HG02885 (cell line): ENCODE data around the gene SLC19A1.

Source experiments
- ATAC-seq: cut with Tn5 transposase; IDR thresholded peaks from one replicate; pipeline ENCODE4 v1.9.1; 2021; ENCODE audit warnings: mild to moderate bottlenecking; ENCODE audit not compliant: unreplicated experiment, poor library complexity

The SLC19A1 gene

DNA sequence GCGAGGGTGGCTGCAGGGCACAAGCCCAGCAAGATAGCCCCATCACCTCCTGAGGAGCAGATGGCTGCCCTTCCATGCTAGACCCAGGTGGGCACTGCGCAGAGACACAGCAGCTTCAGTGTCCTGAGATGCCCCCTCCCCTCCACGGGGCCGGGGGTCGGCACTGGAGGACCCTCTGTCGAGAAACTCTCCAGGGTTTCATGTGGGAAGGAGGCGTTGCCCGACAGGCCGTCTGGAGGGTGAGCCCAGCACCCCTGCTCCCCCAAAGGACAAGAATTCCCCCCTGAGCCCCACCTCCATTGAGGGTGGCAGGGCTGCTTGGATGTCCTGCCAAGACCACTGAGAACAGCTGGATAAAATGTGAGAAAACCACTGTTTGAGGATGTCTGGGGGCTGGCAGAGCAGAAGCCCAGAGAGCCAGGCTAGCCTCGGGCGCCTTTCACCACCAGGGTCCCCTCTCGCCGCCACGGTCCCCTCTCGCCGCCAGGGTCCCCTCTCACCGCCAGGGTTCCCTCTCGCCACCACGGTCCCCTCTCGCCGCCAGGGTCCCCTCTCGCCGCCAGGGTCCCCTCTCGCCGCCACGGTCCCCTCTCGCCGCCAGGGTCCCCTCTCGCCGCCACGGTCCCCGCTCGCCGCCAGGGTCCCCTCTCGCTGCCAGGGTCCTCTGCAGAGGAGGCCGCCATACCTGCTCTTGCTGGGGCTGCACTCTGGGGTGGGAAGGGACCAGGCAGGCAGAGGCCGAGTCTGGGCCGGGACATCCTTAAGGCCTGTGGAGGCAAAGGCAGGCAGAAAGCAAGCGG, 44.2 kb downstream of the SLC19A1 start:
- ATAC-seq: no peak

DNA sequence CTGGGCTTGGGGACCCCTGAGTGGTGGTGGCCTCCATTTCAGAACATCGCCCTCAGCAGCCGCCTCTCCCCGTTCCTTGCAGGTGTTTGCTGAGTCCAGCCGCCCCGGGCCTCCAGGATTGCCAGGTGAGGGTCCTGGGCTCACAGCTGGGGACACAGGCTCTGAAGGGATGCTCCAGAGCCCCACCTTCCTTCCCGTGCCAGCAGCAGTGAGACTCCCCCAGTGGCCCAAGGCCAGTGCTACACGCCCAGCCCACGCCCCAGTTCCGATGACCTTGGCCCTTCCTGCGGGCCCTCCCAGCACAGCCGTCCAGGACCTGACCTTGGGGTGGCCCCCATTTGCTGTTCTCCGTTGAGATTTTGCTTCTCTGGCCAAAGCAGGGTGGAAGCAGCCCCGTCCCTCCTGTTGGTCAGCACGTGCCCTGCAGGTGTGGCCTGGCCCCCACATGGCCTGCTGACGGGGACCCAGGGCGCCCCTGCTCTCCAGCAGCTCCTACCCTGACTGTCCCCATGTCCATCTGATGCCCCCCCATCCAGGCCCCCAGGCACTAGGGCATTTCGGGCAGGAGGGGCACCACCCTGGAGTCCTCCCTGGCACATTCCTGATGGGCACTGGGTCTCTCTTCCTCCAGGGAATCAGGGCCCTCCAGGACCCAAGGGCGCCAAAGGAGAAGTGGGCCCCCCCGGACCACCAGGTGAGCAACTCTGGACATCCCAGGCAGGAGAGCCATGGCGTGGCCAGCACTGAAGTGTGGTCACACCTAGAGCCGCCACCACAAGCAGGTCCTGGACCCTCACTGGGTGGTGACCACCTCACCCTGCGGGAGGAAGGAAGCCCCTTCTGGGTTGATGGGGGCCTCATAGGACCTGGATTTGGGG, 45.0 kb downstream of the SLC19A1 start:
- no peak for ATAC-seq

DNA sequence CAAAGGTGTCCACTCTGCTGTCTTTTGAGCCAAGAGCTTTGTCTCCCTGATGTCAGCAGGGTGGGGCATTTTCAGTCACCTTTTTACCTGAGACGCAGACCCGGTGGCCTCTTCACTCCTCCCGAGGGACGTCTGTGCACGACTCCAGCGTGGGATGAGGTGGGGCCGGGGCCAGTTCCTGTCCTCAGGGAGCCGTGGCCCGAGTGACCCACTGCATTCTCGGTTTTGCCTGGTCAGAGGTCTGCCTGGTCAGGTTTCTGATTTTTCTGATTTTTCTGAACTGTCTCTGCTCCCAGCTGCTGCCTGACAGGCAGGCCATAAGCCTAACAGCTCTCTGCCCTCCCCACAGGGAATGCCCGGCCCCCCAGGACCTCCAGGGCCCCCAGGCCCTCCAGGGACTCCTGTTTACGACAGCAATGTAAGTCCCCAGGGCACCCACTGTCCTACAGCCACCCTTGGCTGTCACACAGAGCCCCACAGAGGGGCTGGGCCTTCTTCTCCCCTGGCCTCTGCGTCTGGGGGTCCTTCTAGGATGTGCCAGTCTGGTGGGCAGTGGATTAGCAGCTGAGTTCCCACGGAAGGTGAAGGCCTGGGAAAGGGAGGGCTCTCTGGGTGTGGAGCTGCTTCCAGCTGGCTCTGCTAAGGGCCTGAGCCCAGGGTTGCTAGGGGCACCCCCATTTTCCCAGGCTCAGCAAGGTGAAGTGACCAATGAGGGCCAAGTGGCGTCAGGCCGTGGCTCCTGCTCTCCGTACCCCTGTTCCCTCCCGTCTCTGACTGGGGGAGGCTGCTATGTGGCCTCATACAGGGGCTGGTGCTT, 45.9 kb downstream of the SLC19A1 start:
- ATAC-seq: no peak

DNA sequence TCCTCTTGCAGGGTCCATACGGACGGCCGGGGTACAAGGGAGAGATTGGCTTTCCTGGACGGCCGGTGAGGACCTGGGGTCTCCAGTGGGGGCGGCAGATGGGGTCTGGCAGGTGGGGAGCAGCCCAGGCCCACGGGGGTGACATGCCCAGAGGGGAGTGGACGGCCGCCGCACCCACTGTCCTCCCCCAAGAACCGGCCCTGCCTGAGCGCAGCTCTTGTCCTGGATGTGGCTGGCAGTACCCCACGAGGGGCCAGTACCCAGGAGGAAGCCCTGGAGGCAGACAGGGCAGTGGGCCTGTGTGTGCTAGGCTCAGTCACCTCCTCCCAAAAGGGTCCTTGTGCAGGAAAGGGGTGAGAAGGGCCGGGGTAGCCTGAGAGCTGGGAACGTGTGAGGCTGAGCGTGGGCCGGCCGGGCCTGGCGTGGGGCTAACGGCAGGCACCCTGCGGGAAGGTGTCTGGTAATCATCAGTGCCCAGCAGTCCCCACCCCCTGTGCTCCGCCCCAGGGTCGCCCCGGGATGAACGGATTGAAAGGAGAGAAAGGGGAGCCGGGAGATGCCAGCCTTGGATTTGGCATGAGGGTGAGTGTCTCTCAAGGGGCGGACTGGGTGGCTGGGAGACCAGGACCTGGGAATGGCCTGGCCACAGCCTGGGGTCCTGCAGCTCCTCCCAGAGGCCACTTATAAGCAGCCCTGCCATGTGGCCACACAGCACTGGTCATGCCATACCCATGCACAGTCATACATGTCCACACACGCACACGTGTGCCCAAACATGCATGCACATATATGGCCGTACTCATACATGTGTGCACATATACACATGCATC, 47.2 kb downstream of the SLC19A1 start:
- no peak for ATAC-seq

DNA sequence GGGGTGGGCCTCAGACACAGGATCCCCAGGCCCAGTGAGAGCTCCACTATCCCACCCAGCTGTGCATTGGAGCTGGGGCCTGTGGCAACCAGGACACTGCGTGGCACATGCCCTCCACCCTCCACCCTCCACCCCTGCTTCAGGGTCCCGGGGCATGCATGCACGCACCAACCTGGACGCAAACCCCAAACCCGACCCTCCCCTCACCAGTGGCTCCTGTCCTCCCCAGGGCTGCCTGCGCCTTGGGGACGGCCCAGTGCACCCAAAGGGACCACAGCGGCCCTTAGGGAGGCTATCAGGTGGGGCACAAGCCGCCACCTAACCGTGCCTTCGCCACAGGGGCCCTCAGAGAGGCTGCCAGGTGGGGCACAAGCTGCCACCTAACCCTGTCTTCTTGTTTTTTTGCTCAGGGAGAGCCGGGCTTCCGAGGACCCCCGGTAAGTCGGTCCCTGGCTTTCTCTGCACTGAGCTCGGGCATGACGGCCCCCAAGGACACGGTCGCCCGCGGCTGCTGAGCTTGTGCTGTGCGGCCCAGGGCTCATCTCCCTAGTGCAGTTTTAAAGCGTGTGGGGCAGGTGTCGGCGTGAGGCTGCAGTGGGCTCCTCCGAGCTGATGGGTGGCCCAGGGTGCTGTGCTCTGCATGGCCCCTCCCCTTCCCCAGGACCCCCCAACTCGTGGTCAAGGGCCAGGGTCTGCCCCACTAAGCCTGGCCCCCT, 47.9 kb downstream of the SLC19A1 start:
- ATAC-seq: no peak

DNA sequence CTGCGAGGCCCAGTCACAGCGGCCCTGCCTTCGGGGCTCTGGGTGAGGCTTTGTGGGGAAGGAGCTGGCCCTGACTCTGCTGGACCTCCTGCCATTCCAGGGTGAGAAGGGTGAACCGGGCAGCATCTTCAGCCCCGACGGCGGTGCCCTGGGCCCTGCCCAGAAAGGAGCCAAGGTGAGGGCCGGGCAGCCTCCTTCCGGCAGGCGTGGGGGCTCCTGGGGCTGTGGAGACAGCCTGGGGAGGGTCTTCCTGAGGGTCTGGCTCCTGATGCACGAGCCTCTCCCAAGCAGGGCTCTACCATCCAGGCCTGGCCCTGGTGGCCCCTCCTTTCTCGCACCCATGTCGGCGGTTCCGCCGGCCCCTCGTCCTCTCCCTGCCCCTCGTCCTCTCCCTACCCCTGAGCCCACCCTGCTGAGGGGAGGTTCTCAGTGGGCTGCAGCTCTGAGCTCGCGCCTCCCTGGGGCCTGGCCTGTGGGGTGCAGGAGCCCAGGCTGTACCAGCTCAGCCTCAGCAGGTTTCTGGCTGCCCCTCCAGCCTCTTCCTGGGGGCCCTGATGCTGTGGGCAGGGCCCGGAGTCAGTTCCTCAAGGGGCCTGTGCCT, 48.7 kb downstream of the SLC19A1 start:
- no peak for ATAC-seq

DNA sequence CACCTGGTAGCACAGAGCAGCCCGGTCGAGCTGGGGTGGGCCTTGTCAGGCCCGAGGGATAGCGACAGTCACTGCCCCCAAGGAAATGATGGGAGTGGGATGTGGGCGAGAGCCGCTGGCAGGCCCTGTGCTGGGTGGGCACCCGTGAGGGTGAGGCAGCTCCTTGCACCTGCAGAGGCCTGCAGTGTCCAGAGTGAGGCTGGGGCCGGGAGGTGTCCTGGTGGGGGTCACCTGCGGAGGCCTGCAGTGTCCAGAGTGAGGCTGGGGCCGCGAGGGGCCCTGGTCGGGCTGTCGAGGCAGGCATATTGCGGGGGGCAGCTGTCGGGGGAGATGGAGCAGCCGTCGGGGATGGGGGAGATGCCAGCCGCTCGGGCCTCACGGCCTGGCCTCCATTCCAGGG, 49.5 kb downstream of the SLC19A1 start:
- ATAC-seq: no peak

DNA sequence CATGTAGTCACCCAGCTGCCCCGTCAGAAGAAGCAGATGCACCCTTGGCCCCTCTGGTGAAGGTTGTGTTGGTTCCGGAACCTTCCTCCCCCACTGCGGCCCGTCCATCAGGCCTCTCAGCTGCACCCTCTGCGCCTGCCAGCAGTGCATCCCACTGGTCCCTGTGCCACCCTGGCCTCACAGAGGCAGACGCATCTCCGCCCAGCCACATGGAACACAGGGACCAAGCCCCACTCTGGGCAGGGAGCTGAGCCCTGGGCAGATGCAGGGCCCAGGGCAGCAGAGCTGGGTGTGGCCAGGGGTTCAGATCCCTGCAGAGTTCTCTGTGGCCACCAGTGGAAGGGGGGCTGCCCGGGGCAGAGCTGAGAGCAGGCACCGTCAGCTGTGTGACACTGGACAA, 50.6 kb downstream of the SLC19A1 start:
- no peak for ATAC-seq

DNA sequence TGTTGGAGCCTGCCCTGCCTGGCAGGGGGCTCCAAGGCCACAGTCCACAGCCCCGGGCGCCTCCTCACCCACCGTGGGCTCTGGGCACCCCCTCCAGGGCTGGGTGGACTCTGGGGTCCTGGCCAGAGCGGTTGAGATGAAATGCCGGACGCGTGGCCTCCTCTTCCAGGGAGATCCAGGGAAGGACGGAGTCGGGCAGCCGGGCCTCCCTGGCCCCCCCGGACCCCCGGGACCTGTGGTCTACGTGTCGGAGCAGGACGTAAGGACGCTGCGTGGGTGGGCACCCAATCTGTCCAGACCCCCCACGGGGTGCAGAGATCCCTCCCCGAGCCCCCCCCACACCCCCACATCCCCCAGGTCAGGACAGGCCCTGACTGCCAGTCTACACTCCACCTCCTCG, 51.2 kb downstream of the SLC19A1 start:
- no peak for ATAC-seq

DNA sequence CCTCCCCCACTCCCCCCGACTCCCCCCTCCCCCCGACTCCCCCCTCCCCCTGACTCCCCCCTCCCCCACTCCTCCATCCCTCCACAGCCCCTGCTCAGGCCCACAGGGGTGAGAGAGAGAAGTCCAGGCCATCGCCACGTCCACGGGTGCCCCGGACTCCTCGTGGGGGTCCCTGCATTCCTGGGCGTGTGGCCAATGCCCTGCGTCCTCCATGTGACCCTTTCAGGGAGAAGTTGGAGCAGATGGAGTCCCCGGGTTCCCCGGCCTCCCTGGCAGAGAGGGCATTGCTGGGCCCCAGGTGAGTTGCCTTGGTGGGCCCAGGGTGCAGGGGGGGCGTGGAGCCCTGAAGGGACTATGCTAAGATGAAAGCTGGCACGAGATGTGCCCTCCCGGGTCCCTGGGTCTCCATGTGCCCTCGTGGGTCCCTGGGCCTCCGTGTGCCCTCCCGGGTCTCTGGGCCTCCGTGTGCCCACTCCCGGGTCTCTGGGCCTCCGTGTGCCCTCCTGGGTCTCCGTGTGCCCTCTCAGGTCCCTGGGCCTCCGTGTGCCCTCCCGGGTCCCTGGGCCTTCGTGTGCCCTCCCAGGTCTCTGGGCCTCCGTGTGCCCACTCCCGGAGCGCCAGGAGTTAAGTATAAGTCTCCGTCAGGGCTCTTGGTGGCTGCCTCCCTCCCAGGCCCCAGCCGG, 52.0 kb downstream of the SLC19A1 start:
- no peak for ATAC-seq

DNA sequence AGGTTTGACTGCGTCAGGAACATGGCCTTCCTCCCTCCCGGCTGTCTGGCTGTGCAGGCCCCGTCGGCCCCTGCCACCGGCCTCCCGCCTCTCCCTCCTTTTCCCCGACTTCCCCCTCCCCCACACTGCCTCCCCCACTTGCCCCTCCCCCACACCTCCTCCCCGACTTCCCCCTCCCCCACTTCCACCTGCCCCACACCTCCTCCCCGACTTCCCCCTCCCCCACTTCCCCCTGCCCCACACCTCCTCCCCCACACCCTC, 52.6 kb downstream of the SLC19A1 start:
- ATAC-seq: no peak

DNA sequence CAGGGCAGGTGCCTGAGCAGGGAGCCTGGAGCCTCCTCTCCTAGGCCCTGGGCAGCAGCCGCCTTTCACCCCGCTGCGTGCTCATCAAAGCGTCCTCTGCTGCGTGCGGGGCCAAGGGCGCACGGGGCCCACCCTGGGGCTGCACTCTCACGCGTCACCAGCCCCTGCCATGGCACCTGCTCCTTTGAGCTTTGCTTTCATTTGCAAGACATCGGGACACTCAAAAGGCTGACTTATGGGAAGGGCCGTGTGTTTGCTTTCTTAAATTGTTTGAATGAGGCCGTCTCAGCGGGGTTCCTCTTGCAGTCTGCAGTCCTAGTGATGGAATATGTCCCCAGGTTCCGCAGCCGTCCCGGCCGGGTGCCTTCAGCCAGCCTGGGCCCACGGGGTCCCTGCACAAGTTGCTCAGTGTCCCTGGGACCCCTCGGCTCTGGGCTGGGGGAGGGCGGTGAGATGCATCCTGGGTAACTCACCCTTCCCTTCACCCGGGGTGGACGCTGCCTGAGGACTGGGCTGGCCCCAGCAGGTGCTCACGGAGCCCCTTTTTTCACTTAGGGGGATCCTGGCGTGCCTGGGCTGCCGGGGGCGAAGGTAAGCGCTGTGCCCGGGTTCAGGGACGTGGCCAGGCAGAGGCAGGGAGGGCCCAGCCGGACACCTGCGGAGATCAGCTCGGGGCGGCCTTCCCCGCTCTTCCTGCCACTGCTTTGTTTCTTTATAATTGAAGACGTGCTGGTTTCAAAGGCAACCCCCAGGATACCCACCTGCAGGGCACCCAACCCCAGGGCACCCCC, 53.1 kb downstream of the SLC19A1 start:
- ATAC-seq: no peak

DNA sequence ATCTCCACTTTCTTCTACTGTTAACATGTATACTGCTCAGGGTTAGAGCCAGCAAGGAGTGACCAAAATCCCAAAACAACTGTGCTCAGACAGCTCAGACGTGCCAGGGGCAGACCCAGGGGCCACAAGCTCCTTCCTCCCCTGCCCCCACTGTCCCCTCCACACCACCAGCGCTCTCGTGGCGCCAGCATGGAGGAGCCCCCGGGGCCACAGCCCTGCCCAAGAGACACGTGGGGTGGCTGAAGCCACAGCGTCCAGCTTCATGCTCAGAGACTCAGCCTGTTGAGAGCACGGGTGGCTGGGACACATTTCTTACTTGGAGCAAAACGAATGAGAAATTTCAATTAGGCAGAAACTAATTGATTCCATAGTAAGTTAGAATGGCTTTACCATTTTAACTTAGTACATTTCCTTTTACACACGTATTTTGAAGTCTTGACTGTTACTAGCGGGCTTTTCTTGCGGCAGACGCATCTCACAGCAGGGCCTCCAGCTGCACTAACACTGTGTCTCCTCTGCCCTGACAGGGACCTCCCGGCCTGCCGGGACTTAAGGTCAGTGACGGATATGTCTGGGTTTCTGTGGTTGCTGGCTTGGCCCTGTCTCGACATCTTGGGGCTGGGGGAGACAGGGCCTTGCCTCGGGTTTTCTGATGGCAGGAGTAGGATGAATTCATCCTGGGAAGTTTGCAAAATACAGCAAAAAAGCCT, 54.2 kb downstream of the SLC19A1 start:
- ATAC-seq: no peak

DNA sequence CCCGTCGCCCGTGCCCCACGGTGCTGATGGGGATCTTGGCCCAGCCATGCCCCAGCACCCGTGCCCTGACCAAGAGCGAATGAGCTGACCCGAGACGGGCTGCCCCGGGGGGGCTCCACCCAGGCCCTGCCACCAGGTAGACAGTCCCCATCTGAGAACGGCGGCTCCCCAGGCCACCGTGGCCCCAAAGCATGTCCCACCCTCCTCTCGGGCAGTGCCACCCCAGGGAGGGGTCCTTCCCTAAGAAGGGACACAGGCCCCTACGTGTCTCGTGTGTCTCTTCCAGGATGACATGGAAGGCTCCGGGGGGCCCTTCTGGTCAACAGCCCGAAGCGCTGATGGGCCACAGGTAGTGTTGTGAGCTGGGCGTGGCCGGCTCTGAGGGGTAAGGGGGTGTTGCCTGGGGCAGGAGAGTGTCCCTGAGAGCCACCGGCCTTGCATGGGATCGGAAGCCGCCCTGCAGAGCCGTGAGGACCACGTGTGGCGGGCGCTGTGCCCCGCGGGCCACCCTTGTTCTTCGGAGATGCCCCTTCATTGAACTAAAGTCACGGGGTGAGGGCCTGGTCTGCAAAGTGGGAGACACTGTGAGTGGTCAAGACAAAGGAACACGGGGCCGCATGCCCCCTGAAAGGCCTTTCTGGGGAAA, 55.0 kb downstream of the SLC19A1 start:
- no peak for ATAC-seq

DNA sequence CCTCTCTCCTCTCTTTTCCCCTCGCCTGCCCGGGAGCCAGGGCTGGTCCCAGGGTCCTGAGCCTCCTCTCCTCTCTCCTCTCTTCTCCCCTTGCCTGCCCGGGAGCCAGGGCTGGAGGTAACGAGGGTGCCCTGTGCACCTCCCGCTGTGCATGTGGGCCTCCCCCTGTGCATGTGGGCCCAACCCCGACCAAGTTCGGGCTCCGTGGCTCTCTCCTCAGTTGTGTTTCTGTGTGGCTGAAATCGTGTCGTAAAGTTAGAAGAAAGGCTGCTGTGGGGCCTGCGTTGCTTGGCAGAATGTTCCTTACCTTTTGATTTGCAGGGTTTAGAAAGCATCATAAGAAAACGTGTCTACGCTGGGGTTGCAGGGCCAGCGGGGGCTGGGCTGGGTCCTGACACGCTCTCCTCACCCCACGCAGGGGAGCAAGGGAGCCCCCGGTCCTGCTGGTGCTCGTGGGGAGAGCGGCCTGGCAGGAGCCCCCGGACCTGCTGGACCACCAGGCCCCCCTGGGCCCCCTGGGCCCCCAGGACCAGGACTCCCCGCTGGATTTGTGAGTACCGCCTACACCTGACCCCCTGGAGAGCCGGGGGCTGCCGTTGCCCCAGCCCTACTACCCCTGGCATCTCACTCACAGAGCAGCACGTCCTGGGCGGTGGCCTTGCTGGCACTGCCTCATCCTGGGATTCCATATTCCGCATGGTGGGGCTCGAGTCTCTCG, 55.6 kb downstream of the SLC19A1 start:
- no peak for ATAC-seq
